SKM-1 (cell line): ENCODE results near the gene SMG7.

Source experiments
- DNase-seq: peaks from one replicate; lab custom pipeline; 2025; ENCODE audit not compliant: unreplicated experiment; lab: John Stamatoyannopoulos, UW

The SMG7 gene

GRCh38 chr1:183554577-183554976, 82.3 kb downstream of the SMG7 start:
- no peak for DNase-seq

GRCh38 chr1:183559061-183559460, 86.8 kb downstream of the SMG7 start:
- no peak for DNase-seq

DNA sequence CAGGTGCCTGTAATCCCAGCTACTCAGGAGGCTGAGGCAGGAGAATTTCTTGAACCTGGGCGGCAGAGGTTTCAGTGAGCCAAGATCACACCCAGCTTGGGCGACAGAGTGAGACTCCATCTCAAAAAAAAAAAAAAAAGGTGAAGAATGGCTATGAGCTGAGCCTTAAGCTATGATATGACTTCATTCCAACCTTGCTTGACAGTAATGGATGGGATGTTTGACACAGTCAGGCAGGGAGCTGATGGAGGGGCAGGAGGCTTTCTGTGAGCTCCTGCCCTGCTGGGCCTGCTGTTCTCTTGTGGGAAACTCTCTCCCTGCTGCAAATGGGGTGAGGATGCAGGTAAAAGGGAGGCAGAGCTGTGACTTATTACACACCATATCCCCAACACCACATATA, 90.4 kb downstream of the SMG7 start:
- no peak for DNase-seq

DNA sequence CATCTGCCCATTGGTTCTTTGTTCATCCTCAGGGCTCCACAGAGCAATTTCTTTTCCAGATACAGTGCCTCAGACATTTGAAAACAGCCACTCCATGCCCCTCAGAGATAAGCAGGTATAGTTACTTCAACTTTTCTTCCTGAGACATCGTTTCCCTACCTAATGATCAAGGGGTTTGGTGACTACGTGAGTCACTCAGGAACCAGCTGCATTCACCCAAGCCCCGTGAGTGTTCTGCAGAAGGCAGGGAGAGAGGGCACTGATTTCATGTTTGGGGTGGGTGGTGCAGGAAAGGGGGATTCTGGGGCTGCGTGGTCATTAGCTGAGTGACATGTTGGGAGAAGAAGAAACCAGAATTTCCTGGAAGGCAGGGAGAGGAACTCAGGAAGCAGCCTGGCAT, 93.0 kb downstream of the SMG7 start:
- DNase-seq: no peak

DNA sequence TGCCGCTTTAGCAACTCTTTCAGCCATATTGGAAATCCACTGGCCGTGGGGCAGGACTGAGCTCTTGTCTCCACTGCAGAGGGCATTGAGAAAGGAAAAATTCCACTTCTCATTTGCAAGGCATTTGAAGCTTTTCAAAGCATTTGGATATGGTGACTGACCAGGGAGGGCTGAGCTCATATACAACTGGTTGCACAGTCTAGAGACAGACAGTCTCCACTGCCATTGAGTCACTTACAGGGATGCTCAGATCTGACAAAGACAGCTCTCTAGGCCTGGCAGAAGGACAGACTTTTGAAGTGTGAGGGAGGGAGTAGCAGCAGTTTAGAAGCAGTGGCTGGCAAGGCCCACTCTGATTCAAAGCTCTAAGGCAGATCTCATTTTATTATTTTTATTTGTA, 93.7 kb downstream of the SMG7 start:
- no peak for DNase-seq

DNA sequence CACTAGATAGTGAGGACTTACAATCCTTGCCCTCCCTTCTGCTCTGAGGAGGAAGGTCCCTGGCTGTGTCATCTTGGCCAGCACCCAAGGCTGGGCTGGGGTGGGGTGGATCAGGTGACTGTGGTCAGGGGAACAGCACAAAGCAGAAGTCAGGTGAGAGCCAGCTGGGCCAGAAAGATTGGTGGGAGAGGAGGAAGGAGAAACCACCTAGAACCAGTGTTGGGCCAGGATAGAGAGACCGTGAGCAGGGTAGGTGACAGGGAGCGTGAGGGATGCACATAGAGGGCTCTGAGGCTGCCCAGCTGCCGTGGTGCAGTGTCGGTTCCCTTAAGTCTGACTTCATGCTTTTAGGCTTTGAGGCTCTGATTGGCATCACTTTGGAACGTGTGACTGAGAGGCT, 95.3 kb downstream of the SMG7 start:
- DNase-seq: peak; percentile 48

GRCh38 chr1:183568176-183569021, 96.1 kb downstream of the SMG7 start:
- peak; percentile 90 for DNase-seq

DNA sequence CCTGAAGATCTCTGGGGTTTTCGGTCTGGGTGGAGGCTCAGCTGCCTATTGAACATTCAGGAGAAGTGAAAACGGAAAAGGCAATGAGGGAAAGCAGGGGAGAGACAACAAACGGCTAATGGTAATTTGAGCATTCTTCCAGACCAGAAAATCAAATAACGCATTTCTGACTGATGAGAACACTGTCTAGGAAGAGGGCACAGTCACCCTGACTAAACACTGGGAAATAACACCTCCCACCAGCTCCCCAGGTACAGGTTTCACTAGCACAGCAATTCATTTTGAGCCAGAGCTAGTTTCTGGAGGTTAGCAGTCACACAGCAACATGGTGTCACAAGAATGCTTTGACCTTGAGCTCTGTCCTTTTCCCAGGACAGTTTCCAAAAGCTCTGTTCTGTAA, 96.8 kb downstream of the SMG7 start:
- no peak for DNase-seq

DNA sequence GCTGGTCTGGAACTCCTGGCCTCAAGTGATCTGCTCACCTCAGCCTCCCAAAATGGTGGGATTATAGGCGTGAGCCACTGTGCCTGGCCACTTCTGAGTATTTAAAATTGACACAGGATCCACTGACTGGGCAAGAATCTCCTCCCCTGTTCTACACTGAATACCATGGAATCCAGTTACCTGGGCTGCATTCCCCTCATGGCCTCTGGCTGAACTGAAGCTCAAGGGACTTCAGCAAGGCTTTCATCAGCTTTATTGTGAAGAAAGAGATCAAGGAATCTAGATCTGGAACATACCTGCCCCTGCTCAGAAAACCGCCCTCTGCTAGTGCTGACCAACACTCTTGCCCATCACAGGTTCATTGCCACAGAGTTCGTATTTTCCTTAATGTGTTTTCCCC, 97.5 kb downstream of the SMG7 start:
- DNase-seq: no peak

- no peak for DNase-seq
These were observed 98.2 kb downstream of the SMG7 start for GRCh38 chr1:183570451-183570850.

- DNase-seq: no peak
These were observed 99.5 kb downstream of the SMG7 start for GRCh38 chr1:183571678-183572268.

DNA sequence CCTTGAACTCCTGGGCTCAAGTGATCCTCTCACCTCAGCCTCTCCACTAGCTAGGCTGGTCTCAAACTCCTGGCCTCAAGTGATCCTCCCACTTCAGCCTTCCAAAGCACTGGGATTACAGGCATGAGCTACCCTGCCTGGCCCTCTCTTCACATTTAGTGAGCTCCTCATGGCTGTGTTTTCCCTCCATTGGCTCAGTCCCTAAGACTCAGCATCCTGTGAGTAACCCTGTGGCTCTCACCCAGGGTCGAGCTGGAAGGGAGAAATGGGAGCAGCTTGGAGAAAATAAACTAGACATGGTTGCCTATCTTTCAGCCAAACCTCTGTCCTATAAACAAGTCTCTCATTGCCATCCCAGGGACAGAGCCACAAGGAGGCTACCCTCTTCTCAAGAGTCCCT, 100.4 kb downstream of the SMG7 start:
- no peak for DNase-seq

DNA sequence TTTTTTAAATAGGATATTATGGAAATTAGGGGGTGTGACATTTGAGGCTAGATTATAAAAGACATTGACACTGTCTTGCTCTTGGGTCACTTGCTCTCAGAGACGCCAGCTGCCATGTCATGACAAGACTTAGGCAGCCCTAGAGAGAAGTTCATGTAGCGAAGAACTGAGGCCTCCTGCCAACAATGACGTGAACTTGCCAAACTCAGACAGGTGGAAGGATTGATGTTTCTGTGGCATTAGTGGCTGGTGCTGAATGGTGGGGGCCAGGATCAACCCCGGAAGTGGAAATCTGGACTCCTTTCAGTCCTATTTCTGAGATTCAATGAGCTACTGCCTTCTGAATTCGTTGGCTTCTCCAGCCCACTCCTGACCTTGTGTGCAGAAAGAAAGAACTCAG, 103.3 kb downstream of the SMG7 start:
- DNase-seq: no peak

DNA sequence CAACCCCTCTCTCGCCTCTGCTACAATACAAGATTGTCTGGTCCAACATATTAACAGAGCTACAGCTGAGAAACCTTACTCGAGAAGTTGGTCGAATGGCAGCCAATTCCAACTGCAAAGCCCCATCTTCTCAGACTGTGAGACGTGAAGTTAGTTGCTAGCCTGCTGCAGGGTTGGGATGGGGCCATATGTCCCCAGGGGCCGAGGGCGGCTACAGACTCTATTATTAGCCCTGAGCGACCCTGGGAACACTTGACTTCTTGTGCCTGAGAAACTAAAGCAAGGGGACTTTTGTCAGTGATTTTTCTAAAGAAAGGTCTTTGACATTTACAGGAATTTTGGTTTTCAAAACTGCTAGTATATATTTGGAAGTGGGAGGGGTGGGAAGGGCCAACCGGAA, 104.2 kb downstream of the SMG7 start:
- DNase-seq: no peak

DNA sequence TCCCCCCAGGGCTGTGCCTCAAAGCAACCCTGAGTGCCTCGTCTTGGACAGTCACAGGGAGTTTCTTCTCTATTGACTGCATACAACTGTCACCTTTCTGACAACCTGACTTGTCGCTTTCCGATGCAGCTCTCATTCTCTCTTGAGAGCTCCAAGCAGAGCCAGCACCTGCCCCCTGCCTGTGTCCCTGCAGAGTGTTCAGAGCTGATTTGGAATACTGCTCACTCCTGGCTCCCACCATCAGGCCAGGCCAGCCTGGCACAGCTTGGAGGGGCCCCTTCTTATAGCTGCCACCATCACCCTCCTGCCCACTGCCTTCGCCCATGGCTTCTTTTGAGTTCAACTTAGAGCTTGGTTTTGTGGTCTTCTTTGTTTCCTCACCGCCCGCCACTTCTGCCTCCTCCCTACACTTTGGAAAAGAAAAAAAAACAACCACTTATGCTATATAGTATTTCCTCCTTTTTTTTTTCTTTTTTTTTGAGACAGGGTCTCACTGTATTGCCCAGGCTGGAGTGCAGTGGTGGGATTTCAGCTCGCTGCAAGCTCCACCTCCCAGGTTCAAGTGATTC, 105.7 kb downstream of the SMG7 start:
- DNase-seq: no peak

GRCh38 chr1:183578856-183579255, 106.6 kb downstream of the SMG7 start:
- no peak for DNase-seq

DNA sequence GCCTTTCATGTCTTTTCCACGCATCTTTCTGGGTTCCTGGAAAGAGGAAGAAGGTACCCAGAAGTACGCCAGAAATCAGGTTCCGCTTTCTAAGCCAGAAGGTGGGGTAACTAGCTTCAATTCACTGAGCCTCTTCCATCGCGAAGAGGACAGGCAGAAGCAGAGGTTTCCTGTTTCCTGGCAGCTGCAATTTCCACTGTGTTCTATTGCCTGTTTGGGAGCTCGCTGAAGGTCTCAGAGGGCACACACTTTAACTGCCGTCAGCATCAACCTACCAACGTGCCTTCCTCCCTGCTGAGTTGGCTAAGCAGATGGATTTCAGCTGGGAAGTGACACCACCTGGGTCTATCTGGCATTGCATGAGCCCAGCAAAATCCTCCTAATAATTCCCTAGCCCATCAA, 108.0 kb downstream of the SMG7 start:
- DNase-seq: peak; percentile 100

- no peak for DNase-seq
These were observed 109.9 kb downstream of the SMG7 start for GRCh38 chr1:183582021-183582713.

DNA sequence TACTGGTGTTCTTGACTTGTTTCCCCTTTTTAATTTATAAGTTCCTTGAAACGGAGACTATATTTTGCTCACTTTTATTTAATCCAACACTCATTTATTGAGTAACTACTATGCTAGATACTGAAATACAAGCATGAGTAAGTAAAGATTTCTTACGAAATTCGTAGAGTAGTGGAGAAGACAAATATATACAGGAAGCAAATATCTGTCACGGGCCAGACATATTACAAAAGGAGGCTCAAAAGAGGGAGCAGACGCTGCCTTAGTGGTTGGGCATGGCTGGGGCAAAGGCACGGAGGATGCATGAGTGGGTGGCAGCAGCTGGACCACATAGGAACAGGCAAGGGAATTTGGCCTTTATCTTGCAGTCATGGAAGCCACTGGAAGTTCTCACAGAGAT, 111.2 kb downstream of the SMG7 start:
- peak; percentile 72 for DNase-seq

- DNase-seq: no peak
These were observed 111.8 kb downstream of the SMG7 start for GRCh38 chr1:183584147-183584546.

- no peak for DNase-seq
These were observed 112.7 kb downstream of the SMG7 start for GRCh38 chr1:183585038-183585437.

DNA sequence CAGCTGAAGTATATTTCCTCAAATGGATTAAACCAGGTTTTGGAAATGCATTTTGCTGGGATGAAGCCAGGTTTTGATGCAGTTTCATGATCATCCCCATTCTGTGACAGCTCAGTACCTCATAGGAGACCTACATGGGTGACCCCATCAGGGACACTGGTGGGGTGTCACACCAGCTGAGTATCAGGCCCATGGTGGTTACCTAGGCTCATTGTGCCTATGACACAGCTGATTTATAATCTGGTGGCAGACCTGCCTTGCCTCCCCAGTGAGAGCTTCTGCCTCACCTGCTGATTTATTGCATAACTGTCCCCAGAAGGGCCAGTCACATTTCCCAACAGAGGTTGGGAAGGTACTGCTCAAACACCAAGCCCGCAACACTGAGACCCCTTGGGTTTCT, 114.2 kb downstream of the SMG7 start:
- DNase-seq: no peak
